ENCODE measurements around the gene MSANTD7. TPM values are rescaled to one million over a fixed set of nuclear protein-coding genes. Genes with fewer than 3 reads are reported as not detected.
"Not testable (repeated sequence)": the region's sequence is repeated elsewhere in the genome, so short reads cannot be mapped to it uniquely, and the experiment has no call there.

MSANTD7 gene
- total RNA-seq, 1 donor from 2014 or later: 13.8 TPM

DNA sequence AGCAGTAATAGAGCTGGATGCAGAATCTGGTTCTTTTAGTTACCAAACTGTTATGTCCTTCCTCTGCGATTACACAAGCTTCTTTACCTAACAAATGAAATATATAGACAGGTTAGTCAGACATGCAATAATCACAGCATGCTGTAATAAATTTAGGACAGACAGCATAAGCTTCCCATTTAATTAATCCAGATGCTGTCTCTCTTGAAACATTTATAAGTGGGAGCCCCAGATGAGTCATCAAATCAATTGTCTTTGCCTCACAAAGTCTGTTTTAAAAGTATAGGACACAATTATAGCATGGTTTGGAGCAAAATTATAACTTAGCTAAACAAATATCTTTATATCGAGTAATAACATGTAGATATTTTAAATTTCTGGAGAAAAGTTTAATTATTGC is 1.9 kb upstream of the MSANTD7 start:
- no peak for DNase-seq (ENCODE audit: extremely low read depth, low read depth, low spot score)

DNA sequence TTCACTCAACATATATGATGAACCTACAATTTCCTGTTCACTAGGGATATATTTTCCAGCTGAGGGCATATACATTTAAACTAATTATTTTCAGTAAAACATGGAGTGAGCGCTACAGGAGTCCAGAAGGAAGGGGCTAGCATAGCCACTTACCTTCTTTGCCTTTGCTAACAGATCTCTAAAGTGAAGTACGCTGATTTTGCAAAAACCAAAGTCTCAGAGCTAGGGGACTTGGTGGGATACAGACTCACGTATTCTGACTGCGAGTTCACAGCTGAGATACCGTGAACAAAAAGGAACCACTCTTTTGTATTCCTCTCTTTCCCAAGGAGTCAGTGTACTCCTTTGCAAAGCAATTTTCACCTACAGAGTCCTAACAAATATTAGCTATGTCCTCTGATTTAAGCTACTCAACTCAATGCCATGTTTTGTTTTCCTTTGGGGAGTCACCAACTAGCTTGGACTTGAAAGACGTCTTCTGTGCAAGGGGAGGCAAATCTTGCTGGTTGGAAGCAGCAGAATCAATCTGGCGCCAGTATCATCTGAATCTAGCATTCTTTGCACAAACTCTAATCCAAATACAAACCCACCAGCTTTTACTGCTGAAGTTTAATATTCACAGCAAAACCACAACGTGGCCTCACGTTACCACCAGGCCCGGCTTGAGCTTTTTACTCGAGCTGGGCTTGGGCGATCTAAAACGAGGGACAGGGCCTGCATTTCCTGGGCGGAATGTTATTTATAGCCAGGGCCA is 926 bp upstream of the MSANTD7 start:
- DNase-seq (ENCODE audit: extremely low read depth, low read depth, low spot score): no peak

DNA sequence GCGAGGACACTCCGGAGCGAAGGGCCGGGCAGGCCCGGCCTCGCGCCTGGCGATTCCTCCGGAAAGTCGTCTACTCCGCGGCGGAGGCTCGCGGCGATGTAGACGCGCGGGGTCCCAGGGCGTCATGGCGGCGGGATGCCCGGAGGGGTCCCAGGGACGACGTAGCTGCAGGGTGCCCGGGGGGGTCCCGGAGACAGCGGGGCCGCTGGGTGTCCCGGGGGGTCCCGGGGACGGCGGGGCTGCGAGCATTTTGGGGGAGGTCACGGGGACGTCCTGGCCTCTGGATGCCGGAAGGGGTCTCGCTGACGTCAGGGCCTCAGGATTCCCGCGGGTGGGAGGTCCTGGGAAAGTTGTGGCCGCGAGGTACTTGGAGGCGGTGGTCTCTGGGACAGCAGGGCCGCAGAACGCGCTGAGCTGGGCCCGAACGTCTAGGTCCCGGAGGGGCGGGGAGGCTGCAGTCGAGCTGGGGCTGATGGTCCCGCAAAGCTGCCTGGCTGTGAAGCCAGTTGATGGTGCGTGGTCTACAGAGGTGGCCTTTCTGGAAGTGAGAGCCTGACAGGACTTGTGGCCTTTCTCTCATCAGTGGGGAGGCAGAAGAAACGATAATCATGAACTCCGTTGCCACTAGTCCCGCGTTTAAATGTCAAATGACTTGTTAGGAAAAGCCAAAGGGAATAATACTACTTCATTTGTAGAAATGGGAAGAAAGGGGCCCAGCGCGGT is 637 bp downstream of the MSANTD7 start:
- DNase-seq (ENCODE audit: extremely low read depth, low read depth, low spot score): no peak

DNA sequence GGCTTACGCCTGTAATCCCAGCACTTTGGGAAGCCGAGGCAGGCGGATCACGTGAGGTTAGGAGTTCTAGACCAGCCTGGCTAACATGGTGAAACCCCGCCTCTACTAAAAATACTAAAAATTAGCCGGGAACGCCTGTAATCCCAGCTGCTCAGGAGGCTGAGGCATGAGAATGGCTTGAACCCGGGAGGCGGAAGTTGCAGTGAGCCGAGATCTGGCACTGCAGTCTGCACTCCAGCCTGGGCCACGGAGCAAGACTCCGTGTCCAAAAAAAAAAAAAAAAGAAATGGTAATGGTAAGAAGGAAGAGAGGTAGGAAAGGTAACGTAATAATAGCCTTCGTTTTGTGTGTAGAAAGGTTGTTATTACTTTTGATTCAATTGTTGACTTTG is 1.2 kb downstream of the MSANTD7 start:
- no peak for DNase-seq (ENCODE audit: extremely low read depth, low read depth, low spot score)

- DNase-seq (ENCODE audit: extremely low read depth, low read depth, low spot score): no peak
These were observed 2.1 kb downstream of the MSANTD7 start for GRCh38 chr10:14840178-14840577.

DNA sequence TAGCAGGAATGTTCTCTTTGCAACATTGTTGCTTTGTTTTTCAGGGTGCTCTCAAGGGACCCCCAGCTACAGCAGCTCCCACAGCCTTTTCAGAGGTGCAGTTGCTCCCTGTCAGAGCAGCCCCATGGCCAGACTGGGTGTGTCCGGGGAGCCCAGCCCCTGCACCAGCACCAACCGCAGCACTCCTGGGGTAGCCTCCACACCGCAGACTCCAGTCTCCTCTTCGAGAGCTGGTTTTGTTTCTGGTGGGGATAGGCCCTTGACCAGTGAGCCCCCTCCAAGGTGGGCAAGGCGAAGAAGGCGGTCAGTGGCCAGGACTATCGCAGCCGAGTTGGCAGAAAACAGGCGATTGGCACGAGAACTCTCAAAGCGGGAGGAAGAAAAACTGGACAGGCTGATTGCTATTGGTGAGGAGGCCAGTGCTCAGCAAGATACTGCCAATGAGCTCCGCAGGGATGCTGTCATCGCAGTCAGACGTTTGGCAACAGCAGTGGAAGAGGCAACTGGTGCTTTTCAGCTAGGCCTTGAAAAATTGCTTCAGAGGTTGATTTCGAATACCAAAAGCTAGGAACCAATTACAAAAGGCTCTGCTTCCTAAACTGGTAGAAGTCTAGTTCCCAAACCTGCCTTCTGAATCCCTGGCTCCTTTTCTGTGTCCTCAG is 5.4 kb downstream of the MSANTD7 start:
- no peak for DNase-seq (ENCODE audit: extremely low read depth, low read depth, low spot score)

DNA sequence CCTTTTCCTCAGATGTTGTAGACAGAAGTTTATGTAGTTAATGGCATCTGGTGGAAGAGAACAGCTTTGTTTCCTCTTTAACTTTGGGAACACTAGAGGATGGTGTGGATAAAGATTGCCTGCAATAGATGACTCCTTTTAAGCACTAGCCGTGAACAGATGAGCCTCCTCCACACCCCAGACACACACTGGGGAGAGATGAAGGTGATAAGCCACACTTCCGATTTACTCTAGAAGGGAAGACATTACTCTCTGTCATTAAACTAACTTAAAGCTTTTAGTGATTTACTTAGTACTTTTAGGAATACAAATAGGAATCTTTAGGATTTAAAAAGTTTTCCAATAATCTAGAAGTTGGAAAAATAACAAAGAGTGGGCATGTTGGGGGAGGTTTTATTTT is 6.8 kb downstream of the MSANTD7 start:
- DNase-seq (ENCODE audit: extremely low read depth, low read depth, low spot score): no peak

GRCh38 chr10:14852236-14852635 is 14.1 kb downstream of the MSANTD7 start:
- no peak for DNase-seq (ENCODE audit: extremely low read depth, low read depth, low spot score)

DNA sequence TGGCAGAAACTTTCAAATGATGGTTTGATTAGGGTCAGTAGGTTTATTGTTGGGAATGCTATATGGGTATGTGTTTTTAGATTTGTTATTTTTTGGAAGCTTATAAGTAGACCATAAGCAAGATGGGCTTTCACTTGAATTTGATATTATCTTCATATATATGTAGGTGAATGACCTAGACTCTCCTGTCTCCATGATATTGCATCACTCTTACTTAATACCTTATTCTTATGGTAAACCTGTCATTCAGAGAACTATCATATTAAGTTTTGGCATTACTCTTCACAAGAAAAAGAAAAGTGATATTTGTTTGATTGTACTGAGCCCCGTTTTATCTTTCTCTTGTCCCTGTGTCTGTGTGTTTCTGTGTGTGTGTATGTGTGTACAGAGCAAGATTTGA is 17.3 kb downstream of the MSANTD7 start:
- DNase-seq (ENCODE audit: extremely low read depth, low read depth, low spot score): no peak

DNA sequence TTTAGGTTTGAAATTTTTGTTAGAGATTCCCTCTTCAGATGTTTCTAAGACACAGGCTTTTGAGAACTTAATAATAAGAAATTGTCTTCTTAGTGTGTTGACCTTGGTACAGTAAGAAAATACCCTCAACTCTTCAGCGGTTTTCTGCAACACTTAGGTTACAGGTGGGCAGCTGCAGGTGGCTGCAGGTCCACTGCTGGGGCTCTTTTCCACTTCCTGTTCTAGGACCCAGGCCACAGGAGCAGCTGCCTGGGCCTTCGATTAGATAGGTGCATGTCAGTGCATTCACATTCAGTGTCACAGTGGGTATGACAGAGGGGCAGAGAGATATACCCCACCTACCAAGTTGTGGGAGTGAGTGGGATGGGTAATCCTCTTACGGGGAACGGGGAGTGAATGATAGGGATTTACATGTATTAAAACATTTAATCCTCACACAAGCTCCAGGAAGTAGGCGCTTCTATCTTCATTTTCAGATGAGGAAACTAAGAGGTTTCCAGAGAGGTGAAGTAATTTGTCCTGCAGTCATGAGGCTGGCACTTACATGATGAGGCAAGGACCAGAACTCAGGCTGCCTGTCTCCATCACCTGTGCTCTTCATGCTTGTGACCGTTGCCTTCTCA is 20.3 kb downstream of the MSANTD7 start:
- DNase-seq (ENCODE audit: extremely low read depth, low read depth, low spot score): no peak

- DNase-seq (ENCODE audit: extremely low read depth, low read depth, low spot score): no peak
These were observed 20.9 kb downstream of the MSANTD7 start for GRCh38 chr10:14859043-14859442.

GRCh38 chr10:14859775-14860174 is 21.7 kb downstream of the MSANTD7 start:
- DNase-seq (ENCODE audit: extremely low read depth, low read depth, low spot score): no peak

DNA sequence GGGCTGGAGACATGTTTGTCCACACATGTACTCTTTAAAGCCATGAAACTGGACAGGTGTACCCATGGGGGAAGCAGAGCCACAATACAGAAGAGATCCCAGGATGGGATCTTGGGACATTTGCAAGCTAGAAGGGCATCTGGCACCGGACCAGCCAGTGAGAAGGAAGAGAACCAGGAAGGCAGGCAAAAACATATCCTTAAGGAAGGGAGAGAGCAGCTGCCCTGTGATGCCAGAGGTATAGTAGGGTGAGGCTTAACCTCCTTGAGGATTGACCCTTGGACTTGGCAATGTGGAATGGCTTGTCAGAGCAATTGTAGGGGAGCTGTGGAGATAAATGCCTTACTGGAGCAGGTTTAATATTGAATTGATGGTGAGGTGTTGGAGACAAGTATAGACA is 22.7 kb downstream of the MSANTD7 start:
- no peak for DNase-seq (ENCODE audit: extremely low read depth, low read depth, low spot score)

DNA sequence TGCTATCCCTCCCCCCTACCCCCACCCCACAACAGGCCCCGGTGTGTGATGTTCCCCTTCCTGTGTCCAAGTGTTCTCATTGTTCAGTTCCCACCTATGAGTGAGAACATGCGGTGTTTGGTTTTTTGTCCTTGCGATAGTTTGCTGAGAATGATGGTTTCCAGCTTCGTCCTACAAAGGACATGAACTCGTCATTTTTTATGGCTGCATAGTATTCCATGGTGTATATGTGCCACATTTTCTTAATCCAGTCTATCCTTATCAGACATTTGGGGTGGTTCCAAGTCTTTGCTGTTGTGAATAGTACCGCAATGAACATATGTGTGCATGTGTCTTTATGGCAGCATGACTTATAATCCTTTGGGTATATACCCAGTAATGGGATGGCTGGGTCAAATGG is 26.4 kb downstream of the MSANTD7 start:
- DNase-seq (ENCODE audit: extremely low read depth, low read depth, low spot score): not testable (repeated sequence)

DNA sequence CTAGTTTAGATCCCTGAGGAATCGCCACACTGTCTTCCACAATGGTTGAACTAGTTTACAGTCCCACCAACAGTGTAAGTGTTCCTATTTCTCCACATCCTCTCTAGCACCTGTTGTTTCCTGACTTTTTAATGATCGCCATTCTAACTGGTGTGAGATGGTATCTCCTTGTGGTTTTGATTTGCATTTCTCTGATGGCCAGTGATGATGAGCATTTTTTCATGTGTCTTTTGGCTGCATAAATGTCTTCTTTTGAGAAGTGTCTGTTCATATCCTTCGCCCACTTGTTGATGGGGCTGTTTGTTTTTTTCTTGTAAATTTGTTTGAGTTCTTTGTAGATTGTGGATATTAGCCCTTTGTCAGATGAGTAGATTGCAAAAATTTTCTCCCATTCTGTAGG is 26.8 kb downstream of the MSANTD7 start:
- DNase-seq (ENCODE audit: extremely low read depth, low read depth, low spot score): not testable (repeated sequence)

- no peak for DNase-seq (ENCODE audit: extremely low read depth, low read depth, low spot score)
These were observed 35.1 kb downstream of the MSANTD7 start for GRCh38 chr10:14873090-14873760.

DNA sequence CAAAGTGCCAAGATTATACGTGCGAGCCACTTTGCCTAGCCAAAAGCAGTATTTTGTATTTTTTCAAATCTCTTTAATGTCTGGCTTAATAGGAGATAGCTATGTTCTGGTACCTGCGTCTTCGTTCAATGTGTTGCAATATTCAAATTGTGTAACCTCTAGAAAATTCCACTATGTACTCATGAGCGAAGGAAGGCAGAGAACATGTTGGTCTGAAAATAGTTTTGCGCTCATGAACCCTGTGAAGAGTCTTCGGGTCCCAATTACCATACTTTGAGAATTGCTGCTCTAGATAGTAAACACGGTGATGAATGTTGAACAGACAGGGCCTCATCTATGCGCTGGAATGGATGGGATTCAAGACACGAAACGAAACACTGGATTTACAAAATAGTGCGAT is 37.8 kb downstream of the MSANTD7 start:
- no peak for DNase-seq (ENCODE audit: extremely low read depth, low read depth, low spot score)

- no peak for DNase-seq (ENCODE audit: extremely low read depth, low read depth, low spot score)
These were observed 38.7 kb downstream of the MSANTD7 start for GRCh38 chr10:14876764-14877163.

DNA sequence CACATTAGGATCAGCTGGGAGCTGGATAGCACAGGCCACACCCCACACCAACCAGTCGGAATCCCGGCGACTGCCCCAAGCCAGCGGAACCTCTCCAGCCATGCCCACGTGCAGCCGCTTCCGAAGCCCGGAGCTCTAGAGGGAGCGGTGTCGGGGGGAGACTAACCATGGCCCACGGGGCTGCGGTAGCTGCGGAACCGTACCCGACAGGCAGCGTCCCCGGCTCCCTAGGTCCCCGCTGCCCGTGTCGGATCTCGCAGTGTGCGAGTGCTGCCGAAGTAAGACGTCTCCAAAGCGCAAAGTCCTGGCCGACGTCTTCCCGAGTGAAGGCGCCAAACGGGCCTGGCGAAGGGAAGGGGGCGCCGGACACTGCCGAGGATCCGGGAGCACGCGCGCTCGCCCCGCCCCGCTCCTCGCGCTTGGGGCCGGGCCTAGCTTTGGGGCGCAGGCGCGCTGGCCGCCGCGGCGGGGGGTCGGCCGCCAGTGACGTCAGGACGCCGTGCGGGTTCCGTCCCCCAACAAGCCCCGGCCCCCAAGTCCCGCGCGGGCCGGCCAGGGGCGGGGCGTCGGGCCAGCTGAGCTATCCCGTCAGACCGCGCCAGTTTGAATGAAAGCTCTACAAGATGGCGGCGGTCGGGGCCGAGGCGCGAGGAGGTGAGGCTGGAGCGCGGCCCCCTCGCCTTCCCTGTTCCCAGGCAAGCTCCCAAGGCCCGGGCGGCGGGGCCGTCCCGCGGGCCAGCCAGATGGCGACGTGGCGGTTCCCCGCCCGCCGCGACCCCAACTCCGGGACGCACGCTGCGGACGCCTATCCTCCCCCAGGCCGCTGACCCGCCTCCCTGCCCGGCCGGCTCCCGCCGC is 40.4 kb downstream of the MSANTD7 start, which contains the start of gene SUV39H2:
Gene SUV39H2 (plus strand): TSS at position 601 of the 858 bp plus-strand sequence. CDS start 23 bp downstream, at position 624.
- DNase-seq (ENCODE audit: extremely low read depth, low read depth, low spot score): no peak

Data from glomerular endothelial cell (primary cell).